Hippocampal formation (tissue), 2 donors: Measurements from ENCODE around the gene STAG1.
"Not testable (repeated sequence)": the region's sequence is repeated elsewhere in the genome, so short reads cannot be mapped to it uniquely, and the experiment has no call there.

ENCODE experiments used
- DNase-seq, 2 donors: peaks; one replicate each; lab custom pipeline; 2025; lab: John Stamatoyannopoulos, UW

The STAG1 gene

GRCh38 chr3:136703429-136703828, 48.7 kb downstream of the STAG1 start:
- DNase-seq, result no peak

DNA sequence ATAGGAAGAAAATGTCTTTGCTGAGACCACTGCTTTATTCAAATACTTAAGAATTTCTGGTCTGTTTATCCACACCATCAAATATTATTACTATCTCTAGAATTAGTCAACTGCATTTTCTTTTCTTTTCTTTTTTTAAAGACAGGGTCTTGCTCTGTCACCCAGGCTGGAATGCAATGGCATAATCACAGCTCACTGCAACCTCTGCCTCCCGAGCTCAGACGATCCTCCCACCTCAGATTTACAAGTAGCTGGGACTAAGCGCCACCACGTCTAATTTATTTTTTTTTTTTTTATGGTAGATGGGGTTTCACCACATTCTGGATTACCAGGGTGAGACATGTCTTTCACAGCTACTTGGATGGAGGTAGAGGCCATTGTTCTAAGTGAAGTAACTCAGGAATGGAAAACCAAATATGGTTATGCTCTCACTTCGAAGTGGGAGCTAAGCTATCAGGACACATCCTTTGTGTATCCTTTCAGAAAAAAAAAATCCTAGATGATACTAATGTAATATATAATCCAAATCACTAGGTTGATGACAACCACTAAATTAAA, 52.8 kb downstream of the STAG1 start:
- no peak for DNase-seq

GRCh38 chr3:136698361-136698760, 53.8 kb downstream of the STAG1 start:
- no peak for DNase-seq

GRCh38 chr3:136696797-136697196, 55.4 kb downstream of the STAG1 start:
- no peak for DNase-seq

DNA sequence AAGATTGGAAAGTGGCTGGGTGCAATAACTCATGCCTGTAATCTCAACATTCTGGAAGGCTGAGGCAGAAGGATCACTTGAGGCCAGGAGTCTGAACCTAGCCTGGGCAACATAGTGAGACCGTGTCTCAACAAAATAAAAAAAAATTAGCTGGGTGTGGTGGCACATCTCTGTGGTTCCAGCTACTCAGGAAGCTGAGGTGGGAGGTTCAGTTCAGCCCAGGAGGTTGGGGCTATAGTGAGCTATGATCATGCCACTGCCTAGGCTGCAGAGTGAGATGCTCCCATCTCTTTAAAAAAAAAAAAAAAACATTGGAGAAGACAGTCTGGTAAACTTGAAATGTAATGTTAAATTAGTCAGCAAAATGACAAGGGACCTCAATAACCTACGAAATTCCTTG, 57.9 kb downstream of the STAG1 start:
- no peak for DNase-seq

- no peak for DNase-seq
These were observed 61.6 kb downstream of the STAG1 start for GRCh38 chr3:136690599-136690998.

GRCh38 chr3:136685882-136686281, 66.3 kb downstream of the STAG1 start:
- no peak for DNase-seq

GRCh38 chr3:136682740-136683312, 69.4 kb downstream of the STAG1 start:
- DNase-seq, result no peak

- DNase-seq, result no peak
These were observed 73.2 kb downstream of the STAG1 start for GRCh38 chr3:136678981-136679380.

- no peak for DNase-seq
These were observed 76.2 kb downstream of the STAG1 start for GRCh38 chr3:136676009-136676408.

DNA sequence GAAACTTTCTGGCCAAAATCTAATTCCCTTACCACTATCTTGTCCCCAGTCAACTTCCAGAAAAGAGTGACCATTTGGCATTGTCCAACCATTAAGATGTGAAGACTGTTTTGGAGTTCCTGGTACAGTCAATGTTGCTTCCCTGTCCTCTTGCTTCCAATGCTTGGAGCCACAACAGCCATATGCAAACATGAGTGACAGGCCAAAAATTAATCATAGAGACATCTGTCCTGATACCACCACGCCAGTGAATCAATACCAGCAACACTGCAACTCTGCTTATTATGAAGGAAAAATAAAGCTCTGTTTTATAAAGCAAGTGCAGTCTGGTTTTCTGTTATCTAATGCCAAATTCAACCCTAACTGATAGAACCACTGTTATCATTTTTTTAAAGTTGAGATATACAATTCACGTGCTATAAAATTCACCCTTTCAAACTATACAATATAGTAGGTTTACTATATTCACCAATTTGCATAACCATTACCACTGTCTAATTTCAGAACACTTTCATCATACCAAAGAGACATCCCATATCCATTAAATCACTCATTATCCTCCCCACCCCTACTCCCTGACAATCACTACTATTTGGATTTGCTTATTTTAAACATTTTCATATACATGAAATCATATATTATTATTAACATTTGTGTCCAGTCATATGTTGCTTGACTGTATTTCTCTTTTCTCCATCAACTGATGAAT, 76.9 kb downstream of the STAG1 start:
- no peak for DNase-seq

DNA sequence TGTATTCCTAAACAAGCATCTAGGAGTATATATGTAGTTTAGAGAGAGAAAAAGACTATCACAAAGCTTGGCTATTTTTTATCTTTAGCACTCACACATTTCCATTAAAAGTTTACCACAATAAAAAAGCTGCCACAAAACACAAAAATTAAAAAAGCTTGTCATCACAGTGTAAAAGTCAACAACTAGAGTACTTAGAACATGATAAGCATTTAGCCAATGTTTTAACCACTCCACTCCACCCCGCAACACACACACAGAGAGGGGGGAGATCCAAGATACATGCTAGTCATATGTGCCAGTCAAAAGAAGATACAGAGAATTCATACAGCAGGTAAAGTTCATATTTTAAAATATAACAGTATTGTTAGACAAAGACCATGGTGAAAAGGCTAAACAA, 79.7 kb downstream of the STAG1 start:
- DNase-seq, result no peak

DNA sequence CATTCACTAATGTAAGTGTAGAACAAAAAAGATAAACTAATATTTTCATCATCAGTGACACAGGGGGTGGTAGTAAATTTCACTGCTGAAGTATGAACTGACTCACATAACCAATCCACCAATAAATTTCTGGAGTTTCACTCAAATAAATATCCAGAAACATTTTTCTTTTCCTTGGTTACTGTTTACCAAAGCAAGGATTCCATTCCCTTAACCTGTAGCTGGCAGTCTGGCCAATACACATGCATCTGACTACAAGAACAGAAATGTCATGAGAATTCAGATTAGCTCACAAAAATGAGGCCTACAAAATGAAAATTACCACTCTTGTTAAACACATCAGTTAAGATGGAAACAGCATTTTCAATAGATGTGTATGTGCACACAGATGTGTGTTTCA, 80.3 kb downstream of the STAG1 start:
- no peak for DNase-seq

DNA sequence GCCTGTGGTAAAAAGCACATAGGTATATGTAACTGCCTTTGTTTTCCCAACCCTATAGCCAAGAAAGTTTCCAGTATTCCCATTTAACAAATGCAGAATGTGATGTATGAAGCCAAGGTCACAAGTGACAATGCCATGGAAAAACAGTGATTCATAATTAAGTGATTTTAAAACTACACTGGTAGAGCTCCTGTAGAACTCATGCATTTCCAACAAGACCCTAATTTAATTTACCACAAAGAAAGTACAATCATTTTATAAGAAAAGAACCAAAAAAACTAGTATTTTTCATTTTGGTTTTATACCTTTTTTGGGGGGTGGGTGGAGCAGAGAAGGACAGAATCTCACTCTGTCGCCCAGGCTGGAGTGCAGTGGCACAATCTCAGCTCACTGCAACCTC, 82.0 kb downstream of the STAG1 start:
- DNase-seq, result no peak

- DNase-seq, result no peak
These were observed 85.1 kb downstream of the STAG1 start for GRCh38 chr3:136667081-136667480.

- DNase-seq, result not testable (repeated sequence)
These were observed 85.9 kb downstream of the STAG1 start for GRCh38 chr3:136666301-136666700.

DNA sequence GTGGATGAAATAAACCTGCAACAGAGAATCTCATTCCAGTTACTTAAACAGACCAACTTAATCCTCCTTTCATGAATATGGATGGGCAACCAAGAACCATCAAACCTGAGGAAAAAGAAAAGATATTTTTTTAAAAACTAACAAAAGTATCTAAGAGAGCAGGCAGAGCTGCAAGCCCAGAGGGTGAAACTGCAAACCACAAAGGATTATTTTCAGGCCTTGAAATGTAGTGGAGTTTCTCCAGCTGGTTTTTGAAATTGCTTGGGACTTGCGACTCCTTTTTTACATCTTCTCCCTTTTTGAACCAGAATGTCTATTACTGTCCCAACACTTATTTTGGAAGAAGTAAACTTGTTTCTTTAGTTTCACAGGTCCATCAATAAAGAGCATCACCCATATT, 87.4 kb downstream of the STAG1 start:
- DNase-seq, result no peak

DNA sequence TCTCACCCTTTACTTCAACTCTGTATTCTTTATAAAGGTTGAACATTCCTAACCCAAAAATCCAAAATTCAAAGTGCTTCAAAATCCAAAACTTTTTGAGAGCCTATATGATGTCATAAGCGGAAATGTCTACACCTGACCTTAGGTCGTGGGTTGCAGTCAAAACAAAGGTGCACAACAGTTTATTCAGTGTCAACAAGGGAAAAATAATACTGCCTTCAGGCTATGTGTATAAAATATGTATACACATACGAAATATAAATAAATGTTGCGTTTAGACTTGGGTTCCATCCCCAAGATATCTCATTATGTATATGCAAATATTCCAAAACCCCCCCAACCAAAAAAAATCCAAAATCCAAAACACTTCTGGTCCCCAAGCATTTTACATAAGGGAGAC, 90.9 kb downstream of the STAG1 start:
- no peak for DNase-seq

DNA sequence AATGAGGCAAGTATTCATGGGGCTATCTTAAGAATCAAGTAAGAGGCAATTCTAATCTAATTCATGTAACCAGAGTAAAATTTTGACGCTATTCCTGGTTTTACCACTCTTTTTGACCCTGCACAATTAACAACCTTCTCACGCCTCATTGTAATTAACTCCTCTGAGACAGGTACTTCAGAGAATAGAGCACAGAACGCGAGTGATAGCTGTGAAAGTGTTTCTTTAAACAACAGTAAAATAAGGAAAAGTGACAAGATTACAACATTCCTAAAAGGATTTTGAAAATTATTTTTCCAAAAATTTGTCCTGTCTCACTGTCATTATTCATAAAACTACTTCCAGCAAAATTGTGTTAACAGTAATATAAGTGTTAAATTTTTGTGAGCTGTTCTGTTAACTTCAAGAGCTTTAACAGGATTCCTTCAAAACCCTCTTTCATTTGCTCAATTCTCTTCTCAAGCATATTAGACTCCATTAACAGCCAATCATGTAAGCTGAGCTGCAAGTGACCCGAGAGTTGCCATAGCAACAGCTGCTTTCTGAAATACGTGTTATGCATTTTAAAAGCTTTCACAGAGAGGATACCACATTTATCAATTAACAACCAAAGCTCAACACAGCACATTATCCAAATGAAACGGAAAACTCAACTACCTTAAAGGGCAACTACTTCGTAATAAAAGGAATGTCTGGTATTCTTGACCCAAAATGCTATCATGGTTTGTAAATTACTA, 93.1 kb downstream of the STAG1 start:
- peak; percentile 42 to 86 for DNase-seq

DNA sequence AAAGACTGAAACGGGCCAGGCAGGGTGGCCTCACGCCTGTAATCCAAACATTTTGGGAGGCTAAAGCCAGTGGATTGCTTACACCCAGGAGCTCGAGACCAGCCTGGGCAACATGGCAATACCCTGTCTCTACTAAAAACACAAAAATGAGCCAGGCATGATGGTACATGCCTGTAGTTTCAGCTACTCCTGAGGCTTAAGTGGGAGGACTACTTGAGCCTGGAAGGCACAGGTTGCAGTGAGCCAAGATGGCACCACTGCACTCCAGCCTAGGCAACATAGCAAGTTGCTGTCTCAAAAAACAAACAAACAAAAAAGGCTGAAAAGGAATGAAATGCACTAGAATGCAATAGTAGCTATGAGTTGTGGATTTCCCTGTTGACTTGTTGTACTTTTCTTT, 94.7 kb downstream of the STAG1 start:
- DNase-seq, result no peak

- no peak for DNase-seq
These were observed 98.5 kb downstream of the STAG1 start for GRCh38 chr3:136653628-136654027.

GRCh38 chr3:136651581-136651980, 100.6 kb downstream of the STAG1 start:
- no peak for DNase-seq

DNA sequence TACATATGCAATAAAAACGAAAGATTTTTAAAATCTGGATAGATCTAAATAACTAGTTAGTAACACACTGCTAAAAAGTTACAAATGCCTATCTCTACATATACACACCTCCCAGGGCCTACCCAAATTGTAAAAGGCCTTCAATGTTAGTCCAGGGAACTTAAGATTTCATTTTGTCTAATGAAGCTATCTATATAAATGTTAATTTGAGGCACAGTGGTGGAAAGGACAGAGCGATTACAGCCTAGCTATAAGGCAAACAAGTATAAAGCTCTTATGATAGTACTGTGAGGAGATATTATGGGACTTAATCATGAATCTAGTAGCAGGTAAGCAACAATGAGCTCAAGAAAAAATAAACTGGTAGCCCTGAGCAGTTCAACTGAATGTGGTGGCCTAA, 101.7 kb downstream of the STAG1 start:
- DNase-seq, result no peak
